ENCODE results near the gene ASTN2.

GRCh38 chr9:117304549-117304948 is 110.3 kb downstream of the ASTN2 start:
- TF ChIP-seq, protein P1, sequence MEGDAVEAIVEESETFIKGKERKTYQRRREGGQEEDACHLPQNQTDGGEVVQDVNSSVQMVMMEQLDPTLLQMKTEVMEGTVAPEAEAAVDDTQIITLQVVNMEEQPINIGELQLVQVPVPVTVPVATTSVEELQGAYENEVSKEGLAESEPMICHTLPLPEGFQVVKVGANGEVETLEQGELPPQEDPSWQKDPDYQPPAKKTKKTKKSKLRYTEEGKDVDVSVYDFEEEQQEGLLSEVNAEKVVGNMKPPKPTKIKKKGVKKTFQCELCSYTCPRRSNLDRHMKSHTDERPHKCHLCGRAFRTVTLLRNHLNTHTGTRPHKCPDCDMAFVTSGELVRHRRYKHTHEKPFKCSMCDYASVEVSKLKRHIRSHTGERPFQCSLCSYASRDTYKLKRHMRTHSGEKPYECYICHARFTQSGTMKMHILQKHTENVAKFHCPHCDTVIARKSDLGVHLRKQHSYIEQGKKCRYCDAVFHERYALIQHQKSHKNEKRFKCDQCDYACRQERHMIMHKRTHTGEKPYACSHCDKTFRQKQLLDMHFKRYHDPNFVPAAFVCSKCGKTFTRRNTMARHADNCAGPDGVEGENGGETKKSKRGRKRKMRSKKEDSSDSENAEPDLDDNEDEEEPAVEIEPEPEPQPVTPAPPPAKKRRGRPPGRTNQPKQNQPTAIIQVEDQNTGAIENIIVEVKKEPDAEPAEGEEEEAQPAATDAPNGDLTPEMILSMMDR (IDR thresholded peaks at IDR 0.05; ENCODE audit: borderline replicate concordance, extremely low read depth, low read length, poor library complexity, severe bottlenecking) = no peak
- TF ChIP-seq EZH2 (IDR thresholded peaks at IDR 0.05; ENCODE audit: borderline replicate concordance, low read depth, low read length, severe bottlenecking) = no peak

Measured in DND-41 (cell line).